HG02885 (cell line): Measurements from ENCODE around the gene TMUB1.

ENCODE experiments used
- ATAC-seq: cut with Tn5 transposase; IDR thresholded peaks from one replicate; pipeline ENCODE4 v1.9.1; 2021; ENCODE audit warnings: mild to moderate bottlenecking; ENCODE audit not compliant: unreplicated experiment, poor library complexity

The TMUB1 gene

DNA sequence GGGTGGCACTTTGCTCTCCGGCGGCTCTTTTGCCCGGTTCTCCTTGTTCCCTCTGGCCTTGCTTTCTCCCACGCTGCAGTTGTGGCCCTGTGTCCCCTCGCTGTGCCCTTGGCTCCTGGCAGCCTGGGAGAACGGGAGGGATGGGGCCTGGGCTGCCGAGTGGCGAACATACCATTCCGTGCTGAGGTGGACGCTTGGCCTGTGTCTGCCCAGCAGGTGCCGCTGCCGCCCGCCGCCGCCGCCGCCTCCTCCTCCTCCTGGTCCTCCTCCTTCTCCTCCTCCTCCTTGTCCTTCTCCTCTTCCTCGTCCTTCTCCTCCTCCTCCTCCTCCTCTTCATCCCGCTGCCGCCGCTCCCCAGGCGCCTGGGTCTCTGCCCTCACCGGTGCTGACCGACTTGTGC, 39.0 kb upstream of the TMUB1 start:
- no peak for ATAC-seq

DNA sequence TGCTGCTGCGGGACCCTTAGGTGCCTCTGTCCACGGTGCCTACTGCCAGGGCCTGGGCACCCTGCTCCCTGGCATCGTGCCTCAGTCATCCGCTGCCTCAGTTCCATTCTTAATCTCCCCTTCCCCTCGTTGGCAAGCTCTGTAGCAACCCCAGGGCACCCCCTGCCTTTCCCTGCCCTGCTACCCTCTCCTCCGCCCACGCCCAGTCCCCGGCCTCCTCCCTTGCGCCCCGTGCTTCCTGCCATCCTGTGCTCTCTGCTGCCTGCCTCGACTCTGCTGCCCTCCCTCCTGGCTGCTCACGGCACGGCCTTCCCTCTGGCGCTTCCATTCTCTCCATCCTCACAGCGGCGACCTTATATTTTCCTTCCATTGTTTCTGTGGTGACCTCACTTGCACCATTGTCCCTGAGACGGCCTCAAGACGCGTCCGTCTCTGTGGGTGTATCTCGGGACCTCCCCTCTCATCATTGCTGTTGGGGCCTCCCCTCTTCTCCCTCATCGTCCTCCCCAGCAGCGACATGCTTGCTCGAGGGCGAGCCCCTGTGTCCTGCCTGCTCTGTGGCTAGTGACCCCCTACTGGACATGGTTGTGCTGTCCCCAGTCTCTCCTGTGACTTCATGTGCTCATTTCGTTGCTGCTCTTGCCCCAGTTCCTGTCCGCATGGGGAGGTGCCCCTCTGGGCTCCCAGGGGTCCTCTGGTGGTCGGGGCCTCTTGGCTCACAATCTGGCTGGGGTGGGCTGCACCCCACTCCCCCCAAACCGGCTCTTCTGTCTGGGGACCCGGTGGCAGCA, 38.3 kb upstream of the TMUB1 start:
- ATAC-seq, result no peak

DNA sequence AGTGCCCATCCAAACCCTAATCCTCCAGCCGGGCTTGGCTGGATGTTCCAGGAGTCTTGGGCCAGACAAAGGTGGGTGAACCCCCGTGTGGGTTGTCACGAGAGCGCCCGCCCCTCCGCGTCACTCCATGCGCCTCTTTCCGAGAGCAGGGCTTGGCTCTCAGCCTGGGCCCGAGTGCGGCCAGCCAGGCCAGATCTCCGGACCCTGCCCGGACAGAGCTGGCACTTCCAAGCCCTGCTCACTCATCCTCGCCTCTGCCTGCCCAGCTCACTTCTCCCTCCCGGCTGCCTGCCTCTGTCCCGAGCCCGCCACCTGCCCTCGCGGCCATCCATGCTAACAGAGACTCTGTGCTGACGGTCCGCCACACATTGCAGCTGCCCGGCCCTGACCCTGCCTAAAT, 37.6 kb upstream of the TMUB1 start:
- ATAC-seq, result no peak

DNA sequence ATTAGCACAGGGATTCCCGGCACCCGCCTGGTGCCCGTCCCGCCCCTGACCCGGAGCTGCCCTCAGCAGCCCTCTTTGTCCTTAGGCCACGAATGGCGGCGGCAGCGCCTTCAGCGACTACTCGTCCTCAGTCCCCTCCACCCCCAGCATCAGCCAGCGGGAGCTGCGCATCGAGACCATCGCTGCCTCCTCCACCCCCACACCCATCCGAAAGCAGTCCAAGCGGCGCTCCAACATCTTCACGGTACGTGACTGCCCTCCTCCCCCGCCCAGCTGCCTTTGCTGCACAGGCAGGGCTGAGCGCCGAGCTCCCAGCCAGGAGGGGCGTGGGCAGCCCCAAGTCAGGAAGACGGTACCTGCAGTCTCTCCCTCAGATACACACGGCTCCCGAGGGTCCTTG, 36.6 kb upstream of the TMUB1 start:
- no peak for ATAC-seq

DNA sequence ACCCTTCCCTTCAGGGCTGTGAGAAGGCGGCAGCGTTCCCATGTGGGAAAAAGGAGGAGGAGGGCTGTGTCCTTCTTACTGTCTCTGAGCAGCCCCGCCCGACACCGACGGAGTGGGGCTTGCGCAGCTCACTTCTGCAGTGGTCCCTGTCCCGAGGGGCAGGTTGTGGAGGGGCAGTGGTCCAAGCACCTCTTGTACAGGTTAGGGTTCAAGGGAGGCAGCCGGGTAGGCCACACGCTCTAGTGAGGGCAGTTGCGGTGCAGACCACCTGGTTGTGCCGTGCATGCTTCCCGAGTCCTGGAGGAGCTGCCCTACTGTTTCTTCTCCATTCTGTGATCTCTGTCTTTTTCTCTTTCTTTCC, 35.7 kb upstream of the TMUB1 start:
- ATAC-seq, result no peak

DNA sequence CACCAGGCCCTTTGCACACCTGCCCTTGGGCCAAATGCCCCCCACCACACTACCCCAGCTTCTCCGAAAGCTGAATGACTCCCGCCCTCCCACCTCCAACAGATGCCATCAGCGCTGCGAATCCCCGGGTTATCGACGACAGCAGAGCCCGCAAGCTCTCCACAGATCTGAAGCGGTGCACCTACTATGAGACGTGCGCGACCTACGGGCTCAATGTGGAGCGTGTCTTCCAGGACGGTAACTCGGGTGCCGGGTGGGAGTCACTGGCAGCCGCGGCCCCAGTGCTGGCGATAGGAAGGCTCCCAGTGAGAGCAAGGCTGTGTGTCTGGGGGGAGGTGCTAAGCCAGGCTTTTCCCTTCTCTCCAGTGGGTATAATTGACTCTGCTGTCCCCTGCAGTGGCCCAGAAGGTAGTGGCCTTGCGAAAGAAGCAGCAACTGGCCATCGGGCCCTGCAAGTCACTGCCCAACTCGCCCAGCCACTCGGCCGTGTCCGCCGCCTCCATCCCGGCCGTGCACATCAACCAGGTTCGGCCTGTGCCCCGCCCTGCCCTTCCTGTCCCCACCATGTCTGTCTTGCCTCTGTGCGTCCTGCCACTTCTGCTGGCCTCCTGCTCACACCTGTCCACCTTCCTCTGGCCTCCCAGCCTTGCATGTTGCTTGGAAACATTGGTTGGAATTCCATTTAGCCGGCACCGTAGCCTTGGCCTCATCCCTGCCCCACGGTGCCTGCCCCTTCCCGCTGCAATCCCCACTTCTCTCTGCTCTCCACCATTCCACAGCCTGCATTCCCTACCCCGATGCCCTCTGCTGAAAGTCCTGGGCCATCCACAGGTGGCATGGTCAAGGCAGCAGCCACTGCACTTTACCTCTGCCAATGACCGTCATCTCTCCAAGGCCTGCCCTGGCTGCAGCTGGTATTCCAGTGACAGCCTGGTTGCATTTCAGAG, 35.1 kb upstream of the TMUB1 start:
- ATAC-seq, result no peak

DNA sequence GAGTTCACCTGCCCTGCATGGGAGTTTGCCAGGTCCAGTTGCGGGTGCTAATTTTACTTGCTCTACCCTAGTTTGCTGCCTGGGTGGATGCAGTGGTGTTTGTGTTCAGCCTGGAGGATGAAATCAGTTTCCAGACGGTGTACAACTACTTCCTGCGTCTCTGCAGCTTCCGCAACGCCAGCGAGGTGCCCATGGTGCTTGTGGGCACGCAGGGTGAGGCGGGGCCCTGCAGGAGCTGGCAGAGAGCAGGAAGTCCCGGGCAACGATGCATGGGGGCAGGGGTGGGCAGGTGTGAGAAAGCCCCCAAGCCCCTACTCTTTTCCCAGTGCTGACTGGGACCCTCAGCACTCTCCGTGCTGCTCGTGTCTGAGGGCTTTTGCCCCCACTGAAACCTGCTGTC, 34.3 kb upstream of the TMUB1 start:
- no peak for ATAC-seq

DNA sequence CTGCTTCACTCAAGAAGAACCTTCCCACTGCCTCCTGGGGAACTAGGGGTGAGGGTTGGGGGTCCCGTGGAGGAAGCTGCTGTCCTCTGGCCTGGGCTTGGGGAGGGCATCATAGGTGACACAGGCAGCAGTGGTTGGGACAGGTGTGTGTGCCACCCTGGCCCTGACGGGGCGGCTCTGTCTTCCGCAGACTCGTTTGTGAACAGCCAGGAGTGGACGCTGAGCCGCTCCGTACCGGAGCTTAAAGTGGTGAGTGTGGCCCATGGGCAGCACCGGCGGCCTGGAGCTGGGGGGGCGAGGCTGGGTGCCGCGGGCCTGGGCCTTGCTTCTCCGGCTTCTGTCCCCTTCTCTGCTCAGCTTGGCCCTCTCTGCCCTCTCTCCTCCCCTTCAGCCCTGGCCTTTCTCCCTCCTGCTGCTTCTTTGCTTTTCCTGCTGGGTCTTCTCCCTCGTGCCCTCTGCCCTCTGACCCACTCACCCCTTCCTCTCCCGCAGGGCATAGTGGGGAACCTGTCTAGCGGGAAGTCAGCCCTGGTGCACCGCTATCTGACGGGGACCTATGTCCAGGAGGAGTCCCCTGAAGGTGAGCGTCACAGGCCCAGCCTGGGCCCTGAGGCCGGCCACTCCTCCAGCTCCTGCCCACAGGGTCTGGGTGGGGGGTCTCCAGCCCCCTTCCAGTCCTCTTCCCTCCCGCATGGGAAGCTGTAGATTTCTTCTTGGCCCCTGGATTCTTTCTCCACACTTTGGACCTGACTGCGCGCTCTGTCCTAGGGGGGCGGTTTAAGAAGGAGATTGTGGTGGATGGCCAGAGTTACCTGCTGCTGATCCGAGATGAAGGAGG, 33.5 kb upstream of the TMUB1 start:
- no peak for ATAC-seq

DNA sequence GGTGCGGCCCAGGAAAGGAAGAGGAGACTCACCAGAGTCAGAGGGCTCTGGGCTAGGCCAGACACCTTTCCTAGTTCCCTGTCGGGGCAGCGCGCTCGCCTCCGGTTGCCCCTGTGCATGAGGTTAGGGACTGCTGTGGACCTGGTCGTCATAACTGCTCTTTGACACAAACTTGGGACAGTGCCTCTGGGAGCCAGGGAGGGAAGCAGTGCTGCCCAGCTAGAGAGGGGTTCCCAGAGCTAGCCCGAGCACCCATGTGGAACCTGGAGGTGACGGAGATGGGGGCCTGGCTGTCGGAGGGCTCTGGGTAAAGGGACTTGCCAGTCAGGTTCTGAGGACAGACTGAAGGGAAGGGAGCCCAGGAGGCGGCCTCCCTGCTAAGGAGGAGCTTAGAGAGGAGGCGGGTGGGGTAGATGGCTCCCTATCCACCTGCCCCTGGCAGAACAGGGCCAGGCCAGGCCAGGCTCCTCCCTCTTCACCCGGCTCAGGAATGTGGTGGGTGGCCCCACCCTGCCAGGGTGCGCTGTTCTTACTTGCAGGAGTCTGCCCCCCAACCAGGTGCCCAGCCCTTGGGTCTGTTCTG, 32.6 kb upstream of the TMUB1 start:
- no peak for ATAC-seq

DNA sequence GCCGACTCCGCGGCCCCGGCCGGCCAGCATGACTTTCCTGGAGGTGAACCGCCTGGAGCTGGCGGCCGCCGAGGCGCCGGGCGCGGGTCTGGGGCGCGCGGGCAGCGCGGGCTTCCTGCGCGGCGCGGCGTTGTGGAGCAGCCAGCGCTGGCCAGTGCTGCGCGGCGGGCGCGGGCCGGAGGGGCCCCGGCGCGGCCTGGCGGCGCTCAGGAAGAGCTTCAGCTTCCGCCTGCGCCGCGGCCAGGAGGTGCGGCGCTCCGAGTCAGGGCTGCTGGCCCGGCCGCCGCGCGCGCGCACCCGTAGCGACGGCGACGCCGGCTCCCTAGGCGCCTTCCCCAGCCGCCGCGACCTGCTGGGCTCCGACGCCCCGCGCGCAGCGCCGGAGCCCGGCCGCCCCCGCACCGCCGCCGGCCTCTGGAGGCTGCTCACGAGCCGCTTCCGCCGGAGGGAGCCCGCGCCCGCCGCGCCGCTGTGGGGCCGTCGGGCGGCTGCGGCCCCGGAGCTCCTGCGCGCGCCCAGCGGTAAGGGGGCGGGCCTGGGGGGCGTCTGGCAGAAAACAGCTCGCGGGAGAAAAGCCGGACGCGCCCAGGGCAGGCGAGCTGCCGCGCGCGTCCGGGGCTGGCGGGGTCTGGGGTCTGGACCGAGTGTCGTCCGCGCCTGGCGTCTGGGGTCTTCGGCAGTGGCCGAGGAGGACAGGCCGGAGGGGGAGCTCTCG, 32.0 kb upstream of the TMUB1 start:
- peak; percentile 48 for ATAC-seq

DNA sequence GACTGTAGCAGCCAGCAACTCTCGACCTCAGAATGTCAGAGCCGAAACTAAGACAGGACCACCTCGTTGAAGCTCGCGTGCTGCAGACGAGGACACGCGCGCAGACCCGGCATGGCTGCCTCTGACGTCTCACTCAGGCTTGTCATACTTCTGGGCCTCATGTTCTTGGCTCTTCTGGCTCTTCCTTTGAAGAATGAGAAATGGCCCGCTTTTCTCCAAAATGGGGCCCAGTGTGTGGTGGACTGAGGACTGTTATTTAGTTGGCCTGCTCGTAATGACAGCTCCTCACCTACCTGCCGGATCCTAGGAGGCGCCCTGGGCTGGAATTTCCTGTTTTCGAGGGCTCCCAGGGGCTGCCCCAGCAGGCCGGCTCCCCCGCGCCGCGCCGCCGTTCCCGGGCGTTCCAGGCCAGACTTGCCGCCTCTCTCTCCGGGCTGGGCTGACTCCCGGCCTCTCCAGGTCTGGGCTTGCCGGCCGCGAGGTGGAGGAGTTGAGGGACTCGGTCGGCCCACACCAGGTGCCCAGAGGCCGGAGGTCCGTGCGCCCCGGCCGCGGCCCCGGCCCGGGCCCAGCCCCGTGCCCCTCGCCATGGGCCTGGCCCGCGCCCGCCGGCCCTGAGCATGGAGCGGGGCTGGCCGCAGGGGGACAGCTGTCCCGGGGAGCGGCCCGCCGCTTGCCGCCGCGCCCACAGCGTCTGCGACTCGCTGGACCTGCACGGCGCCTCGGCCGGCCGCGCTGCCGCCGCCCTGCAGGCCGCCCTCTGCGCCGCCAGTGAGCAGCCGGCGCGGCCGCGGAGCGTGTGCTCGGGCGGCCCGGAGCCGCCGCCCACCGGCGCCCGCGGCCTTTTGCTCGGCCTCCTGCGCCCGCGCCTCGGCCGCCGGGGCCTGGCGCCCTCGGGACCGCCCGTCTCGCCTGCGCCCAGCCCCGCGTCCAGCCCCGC, 31.1 kb upstream of the TMUB1 start:
- peak; percentile 30 for ATAC-seq

DNA sequence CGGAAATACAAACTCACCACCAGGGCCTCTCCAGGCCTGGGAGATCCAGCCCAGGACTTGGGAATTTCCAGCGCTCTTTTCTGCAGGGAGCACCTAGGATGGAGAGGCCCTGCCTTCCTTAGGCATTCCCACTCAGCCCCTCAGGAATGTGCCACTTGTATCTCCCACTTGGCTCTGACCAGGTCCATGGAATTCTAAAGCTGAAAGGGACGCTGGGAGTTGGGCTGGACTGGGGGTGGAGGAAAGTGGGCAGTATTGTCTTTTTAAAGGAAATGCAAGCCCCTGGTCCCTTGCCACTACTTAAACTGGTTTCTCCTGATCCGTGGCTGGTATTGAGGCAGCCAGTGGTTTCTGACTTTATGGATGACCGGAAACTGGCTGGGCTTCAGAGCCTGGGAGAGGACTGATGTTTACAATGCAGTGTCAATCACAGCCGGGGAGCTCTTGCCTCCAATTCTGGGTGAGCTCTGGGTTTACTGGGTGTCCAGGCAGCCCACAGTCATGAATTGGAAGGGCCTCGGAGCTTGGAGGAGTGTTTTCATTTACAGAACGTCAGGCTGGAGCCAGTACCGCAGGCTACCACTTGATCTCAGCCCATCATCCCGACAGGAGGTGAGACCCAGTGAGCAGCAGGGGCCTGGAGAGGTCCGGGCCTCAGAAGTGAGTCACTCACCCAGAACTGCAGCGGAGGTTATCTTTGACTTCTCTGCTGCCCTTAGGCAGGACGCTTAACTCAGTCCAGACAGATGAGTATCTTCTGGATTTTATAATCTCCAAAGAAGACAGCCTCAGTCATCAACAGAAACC, 30.3 kb upstream of the TMUB1 start:
- no peak for ATAC-seq

DNA sequence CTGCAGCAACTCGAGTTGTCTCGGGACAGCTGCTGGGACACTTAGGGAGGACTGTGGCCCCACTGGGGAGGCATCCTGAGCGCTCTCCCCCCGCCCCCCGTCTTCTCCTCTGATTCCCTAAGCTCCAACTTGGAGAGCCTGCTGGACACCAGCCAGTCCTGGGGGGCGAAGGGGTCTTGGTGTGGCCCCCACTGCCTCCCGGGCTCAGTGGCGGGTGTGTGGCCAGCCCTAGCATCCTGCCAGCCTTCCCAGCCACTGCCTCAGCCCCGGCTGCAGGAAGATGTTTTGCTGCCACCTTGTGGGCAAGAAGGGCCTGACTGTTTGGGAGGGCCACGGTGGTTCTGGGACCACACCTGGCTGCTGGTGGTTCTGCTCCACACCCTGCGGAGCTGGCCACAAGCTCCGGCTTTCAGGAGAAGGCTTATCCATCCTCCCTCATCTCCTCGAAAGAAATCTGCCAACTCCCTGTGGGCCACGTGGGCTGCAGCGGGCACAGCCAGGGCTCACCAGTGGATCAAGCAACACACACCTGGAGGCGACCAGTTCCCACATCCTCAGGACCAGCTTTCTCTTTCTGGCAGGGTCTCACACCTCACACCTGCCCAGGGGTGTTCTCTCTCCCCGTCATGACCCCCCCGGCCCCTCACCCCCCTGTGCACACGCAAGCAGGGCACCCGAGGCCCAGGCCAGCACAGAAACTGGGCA, 27.8 kb upstream of the TMUB1 start:
- ATAC-seq, result peak; percentile 80

DNA sequence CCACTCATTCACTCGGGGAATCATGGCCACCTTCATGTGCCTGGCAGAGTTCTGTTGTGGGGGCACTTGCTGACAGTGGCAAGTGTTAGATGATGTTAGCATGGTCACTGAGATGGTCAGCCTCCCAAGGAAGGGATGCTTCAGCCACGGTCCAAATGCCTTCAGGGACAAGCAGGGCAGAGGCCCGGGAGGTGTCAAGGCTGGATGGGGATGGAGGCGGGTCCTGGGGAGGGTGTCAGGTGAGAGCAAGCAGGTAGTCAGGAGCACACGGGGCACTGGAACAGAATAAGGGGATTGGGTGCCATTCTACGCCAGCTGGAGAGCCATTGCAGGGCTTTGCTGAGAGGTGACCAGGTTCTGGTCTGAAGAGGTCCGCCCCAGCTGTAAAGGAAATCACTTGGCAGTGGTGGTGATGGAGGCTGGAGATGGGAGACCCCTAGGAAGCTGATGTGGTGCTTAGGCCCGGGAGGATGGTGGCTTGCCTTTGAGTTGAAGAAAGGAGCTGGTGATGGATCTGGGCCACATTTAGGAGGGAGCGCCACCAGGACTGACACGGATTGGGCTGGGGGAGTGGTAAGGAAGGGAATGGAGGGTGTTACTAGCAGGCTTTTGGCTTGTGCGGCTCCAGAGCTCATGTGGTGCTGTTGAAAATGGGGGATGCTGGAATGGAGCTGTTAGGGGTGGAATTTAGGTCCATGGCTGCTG, 27.1 kb upstream of the TMUB1 start:
- no peak for ATAC-seq

DNA sequence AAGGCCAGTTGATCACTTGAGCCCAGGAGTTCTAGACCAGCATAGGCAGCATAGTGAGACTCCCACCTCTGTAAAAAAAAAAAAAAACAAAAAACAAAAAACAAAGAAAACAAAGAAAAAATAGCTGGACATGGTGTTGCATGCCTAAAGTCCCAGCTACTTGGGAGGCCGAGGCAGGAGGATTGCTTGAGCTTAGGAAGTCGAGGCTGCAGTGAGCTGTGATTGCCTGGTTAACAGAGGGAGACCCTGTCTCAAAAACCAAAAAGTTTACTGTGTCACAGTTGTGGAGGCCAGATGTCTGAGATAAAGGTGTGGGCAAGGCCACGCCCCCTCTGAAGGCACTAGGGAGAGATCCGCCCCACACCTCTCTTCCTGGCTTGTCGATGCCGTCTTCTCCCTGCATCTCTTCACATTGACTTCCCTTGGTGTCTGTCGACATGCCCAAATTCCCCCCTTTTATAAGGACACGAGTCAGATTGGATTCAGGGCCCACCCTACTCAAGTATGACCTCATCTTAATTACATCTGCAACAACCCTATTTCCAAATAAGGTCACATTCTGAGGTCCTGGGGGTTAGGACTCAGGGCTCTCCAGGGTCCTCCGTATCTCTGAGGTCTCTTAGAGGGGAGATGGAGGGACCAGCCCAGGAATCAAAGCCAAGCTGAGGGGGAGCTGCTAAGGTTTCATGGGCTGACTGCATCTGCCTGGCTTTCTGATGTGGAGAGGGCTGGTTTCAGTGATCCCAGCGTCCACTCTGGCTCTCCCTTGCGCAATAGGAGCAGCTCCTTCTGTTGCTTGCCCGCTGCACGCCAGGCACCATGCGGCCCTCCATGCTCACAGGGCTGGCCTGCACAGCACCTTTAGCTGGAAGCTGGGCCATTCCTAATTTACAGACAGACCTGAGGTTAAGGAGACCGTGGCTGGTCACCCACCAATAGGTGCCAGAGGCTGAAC, 26.1 kb upstream of the TMUB1 start:
- ATAC-seq, result no peak

DNA sequence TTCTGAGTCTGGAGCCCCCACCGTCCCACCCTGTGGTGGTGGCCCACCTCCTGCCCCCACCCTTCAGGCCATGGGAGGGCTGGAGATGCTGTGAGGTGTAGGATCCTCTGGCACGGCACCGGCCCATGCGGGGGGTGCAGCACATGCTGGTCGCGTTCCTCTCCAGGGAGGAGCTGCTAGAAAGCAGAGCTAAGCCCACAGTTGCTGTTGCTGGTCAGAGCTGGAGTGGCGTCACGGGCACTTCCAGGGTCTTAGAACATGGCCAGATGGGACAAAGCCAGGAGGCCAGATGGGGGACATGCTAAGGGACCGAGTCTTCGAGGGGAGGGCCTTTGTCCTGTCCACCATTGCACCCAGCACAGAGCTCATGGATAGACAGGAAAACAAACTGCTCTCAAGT, 24.6 kb upstream of the TMUB1 start:
- no peak for ATAC-seq
